Esophagus squamous epithelium (tissue), 5 donors: ENCODE data around the gene COL8A2. TPM values are rescaled to one million over a fixed set of nuclear protein-coding genes. Genes with fewer than 3 reads are reported as not detected.

Experiments used
- DNase-seq: peaks from one replicate; lab custom pipeline; 2025; lab: John Stamatoyannopoulos, UW
- H3K27ac ChIP-seq, 4 donors: fragments of 200-600 bp; sonication (generic); one replicate each; pipeline ENCODE4 v1.5.1; 2016 to 2019; ENCODE audit warnings: mild to moderate bottlenecking in 1 of 4
- H3K27me3 ChIP-seq, 4 donors: fragments of 200-600 bp; sonication (generic); 1 replicate in 3 of 4; 2 replicates in 1 of 4; pipeline versions ENCODE4 v1.5.1 to v1.6.0; 2017 to 2021; ENCODE audit warnings: antibody characterized with exemption in 1 of 4
- H3K36me3 ChIP-seq, 3 donors: fragments of 200-600 bp; sonication (generic); one replicate each; pipeline ENCODE4 v1.5.1; 2016 to 2019
- H3K4me1 ChIP-seq, 3 donors: fragments of 200-600 bp; sonication (generic); one replicate each; pipeline ENCODE4 v1.5.1; 2017 to 2019
- H3K4me3 ChIP-seq, 4 donors: fragments of 200-600 bp; sonication (generic); 1 replicate in 3 of 4; 2 replicates in 1 of 4; pipeline ENCODE4 v1.5.1; 2016 to 2019; ENCODE audit warnings: mild to moderate bottlenecking in 2 of 4, moderate library complexity in 1 of 4
- H3K9me3 ChIP-seq, 3 donors: fragments of 200-600 bp; sonication (generic); one replicate each; pipeline ENCODE4 v1.5.1; 2016 to 2019
- POLR2A ChIP-seq, 4 donors: fragments of 450-650 bp; IDR thresholded peaks; one replicate each; pipeline ENCODE4 v1.6.1; 2017; ENCODE audit warnings: antibody characterized with exemption in 4 of 4, mild to moderate bottlenecking in 4 of 4, moderate library complexity in 3 of 4
- WGBS, 2 donors: methylation state at CpG; one replicate each; pipeline ENCODE4 v1.1.5; 2018; 5-methylcytosine and 5-hydroxymethylcytosine counted together
- intact Hi-C: fragments of 100-400 bp; cut with DNase I; formaldehyde crosslinking; loops from one replicate; pipeline ENCODE4 v1.15.0; 2022
- total RNA-seq, 4 donors: library from RNA; depleted of rRNA; stranded (reverse); fragments of >200 nt; gene quantifications; one replicate each; pipeline ENCODE4 v1.1.0, GENCODE V29; 2016
- TF ChIP-seq, protein P1 (sequence below), 6 experiments: fragments of 450-650 bp in 4 of 6; fragments of 200-600 bp in 2 of 6; sonication (generic) in 2 of 6; IDR thresholded peaks; one replicate each; pipeline ENCODE4 v1.5.1; 2016 to 2019; ENCODE audit warnings: antibody characterized with exemption in 6 of 6, mild to moderate bottlenecking in 4 of 6, moderate library complexity in 4 of 6
- donor health status: DM: yes; HTN: yes; CAD: no.

COL8A2 gene
- total RNA-seq: 1 to 10 TPM; 4.0 to 7.4 (median 5.1) TPM

DNA sequence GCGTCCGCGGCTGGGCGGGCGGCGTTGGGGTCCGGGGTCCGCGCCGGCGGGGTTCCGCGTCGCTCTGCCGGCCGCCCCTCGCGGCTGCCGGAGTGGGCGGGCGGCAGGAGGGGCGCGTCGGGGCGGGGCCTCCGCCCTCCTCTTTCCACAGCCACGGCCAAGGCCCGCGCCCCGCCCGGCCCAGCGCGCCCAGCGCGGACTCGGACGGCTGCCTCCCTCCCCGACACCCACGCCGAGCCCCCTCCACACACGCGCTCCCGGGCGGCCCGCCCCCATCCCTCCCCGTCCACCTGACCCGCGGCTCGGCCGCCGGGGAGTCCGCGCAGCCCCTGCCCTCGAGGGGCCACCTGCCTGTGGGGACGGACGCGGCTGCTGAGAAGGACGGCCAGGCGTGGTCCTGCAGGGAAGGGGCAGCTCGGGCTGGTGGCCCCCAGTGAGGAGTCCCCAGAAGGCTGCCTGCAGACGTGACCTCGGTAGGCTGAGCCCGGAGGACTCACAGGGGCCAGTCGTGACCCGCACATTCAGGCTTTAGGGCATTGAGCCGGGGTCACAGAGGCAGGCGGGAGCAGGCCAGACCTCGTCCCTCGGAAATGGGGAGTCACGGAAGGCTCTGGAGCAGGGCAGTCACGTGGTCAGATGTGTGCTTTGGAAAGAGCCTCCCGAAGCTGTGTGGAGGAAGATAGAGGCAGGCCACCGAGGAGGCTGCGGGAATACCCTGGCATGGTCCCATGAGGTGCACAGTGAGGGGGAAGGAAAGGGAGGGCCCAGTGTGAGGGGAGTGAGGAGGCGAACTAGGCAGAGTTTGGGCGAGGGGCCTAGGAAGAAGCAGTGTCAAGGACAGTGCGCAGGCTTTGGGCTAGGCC is at the start of gene COL8A2:
COL8A2 (minus strand) TSS at position 94 of the 863 bp plus-strand sequence. CDS start 24,980 bp downstream, outside the sequence.
- Histone ChIP-seq H3K9me3 (no peaks in the 10 kb centered on the region), H3K27ac (peak within 1 kb of the TSS; percentile 41 to 81 (median 65)), H3K27me3 (peaks cover 0 to 18% (median 0%) of the 10 kb centered on the region in 4 donors), H3K4me3 (peak within 1 kb of the TSS; percentile 41 to 74 (median 48)), H3K36me3 (no peaks in the 10 kb centered on the region), H3K4me1 (peaks cover 5 to 34% (median 7%) of the 10 kb centered on the region in 3 donors)
- no peak for DNase-seq
- WGBS, 2 donors: 30 to 40% methylated on average over 11 to 12 of the region's 77 CpGs
- TF ChIP-seq, protein P1, sequence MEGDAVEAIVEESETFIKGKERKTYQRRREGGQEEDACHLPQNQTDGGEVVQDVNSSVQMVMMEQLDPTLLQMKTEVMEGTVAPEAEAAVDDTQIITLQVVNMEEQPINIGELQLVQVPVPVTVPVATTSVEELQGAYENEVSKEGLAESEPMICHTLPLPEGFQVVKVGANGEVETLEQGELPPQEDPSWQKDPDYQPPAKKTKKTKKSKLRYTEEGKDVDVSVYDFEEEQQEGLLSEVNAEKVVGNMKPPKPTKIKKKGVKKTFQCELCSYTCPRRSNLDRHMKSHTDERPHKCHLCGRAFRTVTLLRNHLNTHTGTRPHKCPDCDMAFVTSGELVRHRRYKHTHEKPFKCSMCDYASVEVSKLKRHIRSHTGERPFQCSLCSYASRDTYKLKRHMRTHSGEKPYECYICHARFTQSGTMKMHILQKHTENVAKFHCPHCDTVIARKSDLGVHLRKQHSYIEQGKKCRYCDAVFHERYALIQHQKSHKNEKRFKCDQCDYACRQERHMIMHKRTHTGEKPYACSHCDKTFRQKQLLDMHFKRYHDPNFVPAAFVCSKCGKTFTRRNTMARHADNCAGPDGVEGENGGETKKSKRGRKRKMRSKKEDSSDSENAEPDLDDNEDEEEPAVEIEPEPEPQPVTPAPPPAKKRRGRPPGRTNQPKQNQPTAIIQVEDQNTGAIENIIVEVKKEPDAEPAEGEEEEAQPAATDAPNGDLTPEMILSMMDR (IDR thresholded peaks at IDR 0.05): no peak
- TF ChIP-seq POLR2A (IDR thresholded peaks at IDR 0.05): no peak
- intact Hi-C loops: no loop called here

DNA sequence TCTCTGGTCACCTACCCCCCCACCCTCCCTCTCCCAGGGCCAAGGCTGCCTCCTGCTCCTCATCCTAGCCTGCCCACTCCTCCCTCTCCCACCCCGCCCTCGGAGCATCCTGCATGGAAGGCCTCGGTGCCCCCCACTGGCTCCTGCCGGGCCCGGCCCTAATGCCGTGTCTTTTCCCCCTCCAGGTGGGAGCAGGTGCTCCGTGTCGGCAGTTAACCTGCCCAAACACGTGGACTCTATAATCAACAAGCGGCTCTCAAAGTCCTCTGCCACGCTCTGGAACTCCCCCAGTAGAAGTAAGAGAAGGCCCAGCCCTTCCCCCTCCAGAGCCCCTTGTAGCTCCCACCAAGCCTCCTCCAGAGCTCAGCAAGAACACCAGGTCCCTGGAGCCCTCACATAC is 49.7 kb upstream of the COL8A2 start:
- Histone ChIP-seq H3K4me3 (no peak overlapping the region), H3K9me3 (no peaks in the 10 kb centered on the region), H3K27ac (peak overlapping the region in 3 of 4 donors; percentile 3 to 69 (median 50)), H3K27me3 (no peaks in the 10 kb centered on the region), H3K36me3 (peaks cover 70 to 98% (median 77%) of the 10 kb centered on the region in 3 donors), H3K4me1 (peaks cover 15 to 74% (median 38%) of the 10 kb centered on the region in 3 donors)
- TF ChIP-seq, protein P1 (IDR thresholded peaks at IDR 0.05): no peak
- DNase-seq: no peak
- 36 to 47% methylated on average over 5 to 7 of the region's 11 CpGs for WGBS, 2 donors
- intact Hi-C loops: no loop called here

DNA sequence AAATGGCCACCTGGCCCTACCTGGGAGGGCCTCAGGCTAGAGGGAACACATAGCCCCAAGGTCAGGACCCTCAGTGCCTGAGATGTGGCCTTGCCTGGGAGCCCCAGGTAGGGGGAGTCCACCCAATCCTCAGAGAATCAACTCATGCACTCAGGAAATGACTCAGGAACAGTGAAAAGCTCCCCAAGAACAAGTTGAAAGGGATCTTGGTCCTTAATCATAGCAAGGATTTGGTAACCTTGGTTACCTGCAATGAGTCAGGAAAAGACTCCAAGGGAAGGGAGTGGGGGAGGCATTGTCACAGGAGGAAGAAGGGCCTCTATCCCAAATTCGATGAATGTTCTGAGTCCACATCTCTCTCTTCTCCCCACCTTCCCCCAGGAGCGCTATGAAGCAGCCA is 48.0 kb upstream of the COL8A2 start:
- no peaks in the 10 kb centered on the region for H3K9me3 ChIP-seq
- peaks cover 53 to 92% (median 60%) of the 10 kb centered on the region in 3 donors for H3K36me3 ChIP-seq
- peak overlapping the region; percentile 24 to 78 (median 64) for H3K27ac ChIP-seq
- no peak for TF ChIP-seq POLR2A (IDR thresholded peaks at IDR 0.05)
- TF ChIP-seq, protein P1 (IDR thresholded peaks at IDR 0.05): no peak
- WGBS, 2 donors: 62% methylated on average over 2 of the region's 2 CpGs; no CpG with 5 or more reads in 1 of the 2 donors
- peaks cover 22 to 82% (median 47%) of the 10 kb centered on the region in 3 donors for H3K4me1 ChIP-seq
- DNase-seq: no peak
- no peaks in the 10 kb centered on the region for H3K27me3 ChIP-seq
- intact Hi-C loops: no loop called here
- no peak overlapping the region for H3K4me3 ChIP-seq

DNA sequence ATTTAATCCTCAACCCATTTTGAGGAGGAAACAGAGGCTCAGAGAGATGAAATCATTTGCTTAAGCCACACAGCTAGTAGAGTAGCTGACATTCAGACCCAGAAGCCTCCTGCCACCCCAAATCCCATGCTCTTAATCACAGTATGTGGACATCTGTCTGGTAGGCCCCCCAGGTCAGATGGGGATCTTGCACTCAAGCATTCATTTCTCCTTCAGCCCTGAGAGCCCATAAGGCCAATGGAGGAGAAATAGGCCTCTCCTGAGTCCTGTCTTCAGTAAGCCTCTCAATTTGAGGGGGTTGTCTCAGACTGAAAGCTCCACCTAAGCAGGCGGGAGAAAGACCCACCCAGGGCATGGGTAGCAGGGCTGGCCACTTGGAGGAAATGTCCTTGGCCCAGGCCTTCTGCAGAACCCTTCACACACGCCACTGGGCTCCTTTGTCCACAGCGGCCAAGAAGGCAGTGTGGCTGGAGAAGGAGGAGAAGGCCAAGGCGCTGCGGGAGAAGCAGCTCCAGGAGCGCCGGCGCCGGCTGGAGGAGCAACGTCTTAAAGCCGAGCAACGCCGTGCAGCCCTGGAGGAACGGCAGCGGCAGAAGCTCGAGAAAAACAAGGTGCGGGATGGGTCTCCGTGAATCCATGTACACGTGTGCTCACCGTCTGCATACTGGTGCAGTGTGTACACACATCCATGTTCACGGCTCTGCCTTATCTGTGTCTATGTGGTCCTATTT is 47.2 kb upstream of the COL8A2 start:
- Histone ChIP-seq H3K4me1 (peaks cover 28 to 87% (median 54%) of the 10 kb centered on the region in 3 donors), H3K27ac (peak overlapping the region; percentile 24 to 78 (median 64)), H3K4me3 (no peak overlapping the region), H3K9me3 (no peaks in the 10 kb centered on the region), H3K27me3 (no peaks in the 10 kb centered on the region), H3K36me3 (peaks cover 45 to 92% (median 52%) of the 10 kb centered on the region in 3 donors)
- TF ChIP-seq, protein P1 (IDR thresholded peaks at IDR 0.05): no peak
- TF ChIP-seq POLR2A (IDR thresholded peaks at IDR 0.05): no peak
- WGBS, 2 donors: 90 to 93% methylated on average over 14 to 16 of the region's 21 CpGs
- intact Hi-C loops: no loop called here
- no peak for DNase-seq
